Mammary epithelial cell (primary cell): ENCODE measurements around the gene CORIN.

Source experiments
- CTCF ChIP-seq, 2 donors: IDR thresholded peaks in 1 of 2; conservative IDR thresholded peaks in 1 of 2; 2 replicates each; pipeline ENCODE4 v1.5.1; 2011 to 2012; ENCODE audit warnings: inconsistent platforms in 2 of 2, low read length in 2 of 2, mild to moderate bottlenecking in 2 of 2, control low read depth in 1 of 2, low read depth in 1 of 2; ENCODE audit not compliant: insufficient read depth in 1 of 2; ENCODE audit errors: extremely low read depth in 1 of 2
- EZH2 ChIP-seq: IDR thresholded peaks from 2 replicates; pipeline ENCODE4 v1.6.1; 2012; ENCODE audit warnings: low read length, inconsistent platforms, borderline replicate concordance

DNA sequence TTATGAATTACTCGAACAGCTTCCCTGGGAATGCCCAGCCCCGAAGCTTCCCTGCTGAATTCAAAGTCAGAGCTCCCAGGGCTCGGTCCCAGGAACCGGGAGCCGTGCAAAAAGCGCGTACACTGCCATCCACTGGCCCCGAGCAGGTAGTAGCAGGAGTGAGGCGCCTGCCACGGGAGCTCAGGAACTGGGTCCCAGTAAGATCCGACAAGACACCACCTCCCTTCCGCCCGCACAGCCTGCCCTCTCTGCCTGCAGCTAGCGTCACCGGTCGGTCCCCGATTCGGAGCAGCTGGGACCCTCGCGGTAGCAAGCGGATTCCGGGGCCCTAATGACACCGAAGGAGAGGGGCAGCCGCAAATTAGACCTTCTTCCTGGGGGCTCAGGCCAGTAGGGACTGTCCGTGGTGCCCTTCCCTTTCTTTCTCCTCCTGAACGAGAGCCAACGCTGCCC is 1.2 kb downstream of the CORIN start:
- peak; percentile 67 to 88 for TF ChIP-seq CTCF (conservative IDR thresholded peaks at IDR 0.05 in 1 of 2, IDR thresholded peaks at IDR 0.05 in 1 of 2; ENCODE audit: extremely low read depth in 1 of 2, insufficient read depth in 1 of 2, low read depth in 1 of 2, low read length in 2 of 2)
- no peak for TF ChIP-seq EZH2
